K562 (cell line): ENCODE measurements around the gene PDE6D. TPM values are rescaled to one million over a fixed set of nuclear protein-coding genes. Genes with fewer than 3 reads are reported as not detected.
A peak's percentile ranks its signal among the peaks of the same experiment; 100 is the strongest.

ENCODE experiments used
- ETV6 ChIP-seq, 3 experiments: fragments of 150-350 bp in 1 of 3; sonication (generic) in 1 of 3; formaldehyde crosslinking in 1 of 3; IDR thresholded peaks; 2 replicates each; pipeline versions ENCODE4 v1.6.1 to v1.8.0; 2014 to 2022; ENCODE audit warnings: borderline replicate concordance in 2 of 3, low read depth in 2 of 3, antibody characterized with exemption in 1 of 3, low read length in 1 of 3, mild to moderate bottlenecking in 1 of 3, missing genetic modification reagents in 1 of 3
- FOXA3 ChIP-seq, 2 experiments: fragments of 450-650 bp in 1 of 2; sonication (generic) in 1 of 2; formaldehyde crosslinking; IDR thresholded peaks in 1 of 2; conservative IDR thresholded peaks in 1 of 2; 2 replicates each; pipeline versions ENCODE4 v1.4.0 to v1.8.0; 2020 to 2022; ENCODE audit warnings: mild to moderate bottlenecking in 2 of 2, missing genetic modification reagents in 1 of 2
- MCM3 ChIP-seq: fragments of 450-650 bp; IDR thresholded peaks from 2 replicates; pipeline ENCODE4 v1.6.1; 2016
- NCOA4 ChIP-seq: fragments of 450-650 bp; IDR thresholded peaks from 2 replicates; pipeline ENCODE4 v1.6.1; 2018; ENCODE audit warnings: mild to moderate bottlenecking; ENCODE audit not compliant: partially characterized antibody
- PYGO2 ChIP-seq: fragments of 450-650 bp; IDR thresholded peaks from 2 replicates; pipeline ENCODE4 v1.6.1; 2016; ENCODE audit warnings: mild to moderate bottlenecking, missing genetic modification characterization, moderate library complexity, missing compliant biosample characterization
- RAD21 ChIP-seq, 2 experiments: fragments of 250-450 bp in 1 of 2; fragments of 450-650 bp in 1 of 2; sonication (Bioruptor Pico) in 1 of 2; formaldehyde crosslinking in 1 of 2; IDR thresholded peaks in 1 of 2; conservative IDR thresholded peaks in 1 of 2; 2 replicates each; pipeline versions ENCODE4 v1.4.0 to v1.8.0; 2020 to 2022; ENCODE audit warnings: mild to moderate bottlenecking in 2 of 2, moderate library complexity in 1 of 2
- RBM17 ChIP-seq: fragments of 200-400 bp; formaldehyde crosslinking; IDR thresholded peaks from 2 replicates; pipeline ENCODE4 v1.6.1; 2017; ENCODE audit warnings: low read depth, mild to moderate bottlenecking, low read length, borderline replicate concordance
- RBM34 ChIP-seq: fragments of 200-400 bp; formaldehyde crosslinking; IDR thresholded peaks from 2 replicates; pipeline ENCODE4 v1.6.1; 2018; ENCODE audit warnings: low read length, borderline replicate concordance; ENCODE audit not compliant: insufficient read depth
- RNF2 ChIP-seq: sonication (generic); IDR thresholded peaks from 2 replicates; pipeline ENCODE4 v1.6.1; 2016
- SMAD1 ChIP-seq: fragments of 150-350 bp; IDR thresholded peaks from 2 replicates; pipeline ENCODE4 v1.6.1; 2014; ENCODE audit warnings: low read length, low read depth; ENCODE audit not compliant: partially characterized antibody
- TARDBP ChIP-seq: fragments of 450-650 bp; IDR thresholded peaks from 2 replicates; pipeline ENCODE4 v1.6.1; 2016
- THRAP3 ChIP-seq: fragments of 450-650 bp; IDR thresholded peaks from 2 replicates; pipeline ENCODE4 v1.6.1; 2016; ENCODE audit warnings: mild to moderate bottlenecking, inconsistent platforms, borderline replicate concordance
- ZKSCAN8 ChIP-seq: fragments of 200-800 bp; sonication (Bioruptor generic); IDR thresholded peaks from 2 replicates; pipeline ENCODE4 v1.6.1; 2016; ENCODE audit warnings: missing genetic modification characterization, missing compliant biosample characterization
- ZNF124 ChIP-seq: sonication (generic); formaldehyde crosslinking; IDR thresholded peaks from 2 replicates; pipeline ENCODE4 v1.8.1; 2022; ENCODE audit warnings: missing genetic modification reagents
- ZNF3 ChIP-seq: fragments of 250-450 bp; sonication (Bioruptor Pico); IDR thresholded peaks from 2 replicates; pipeline ENCODE4 v1.5.0; 2021; ENCODE audit warnings: mild to moderate bottlenecking, moderate library complexity
- ZNF445 ChIP-seq: fragments of 250-450 bp; sonication (Bioruptor Pico); IDR thresholded peaks from 2 replicates; pipeline ENCODE4 v1.4.0; 2020; ENCODE audit warnings: low read depth, mild to moderate bottlenecking, moderate library complexity
- ZNF79 ChIP-seq: fragments of 250-450 bp; sonication (Bioruptor Pico); IDR thresholded peaks from 2 replicates; pipeline ENCODE4 v1.4.0; 2020; ENCODE audit warnings: low read depth, mild to moderate bottlenecking, moderate library complexity
- polyA plus RNA-seq, 8 experiments: library from polyadenylated mRNA; depleted of rRNA in 4 of 8; stranded (reverse) in 5 of 8; unstranded in 3 of 8; fragments of >200 nt; fragmentation: Nextera tagmentation in 2 of 8; fragmentation: Illumina TruSeq in 1 of 8; extraction: Ambion mirVana in 2 of 8; extraction: Trizol in 1 of 8; gene quantifications; 2 replicates each; pipeline versions ENCODE4 v1.2.1 to v1.2.3, GENCODE V29; 2011 to 2014; ENCODE audit warnings: inconsistent platforms in 1 of 8, missing spikeins in 1 of 8
- total RNA-seq, 7 experiments: library from RNA; depleted of rRNA in 6 of 7; stranded (reverse); fragments of >200 nt in 6 of 7; fragmentation: Illumina TruSeq in 2 of 7; extraction: Trizol in 2 of 7; gene quantifications; 2 replicates each; pipeline versions ENCODE4 v1.2.1 to v1.2.3, GENCODE V29; 2011 to 2021; ENCODE audit warnings: low replicate concordance in 1 of 7
- TF ChIP-seq, protein P1 (sequence below): fragments of 250-450 bp; sonication (Bioruptor Pico); IDR thresholded peaks from 2 replicates; pipeline ENCODE4 v1.5.0; 2020; ENCODE audit warnings: mild to moderate bottlenecking, borderline replicate concordance
- TF ChIP-seq, protein P2 (sequence below): fragments of 200-800 bp; sonication (Bioruptor generic); IDR thresholded peaks from 2 replicates; pipeline ENCODE4 v1.6.1; 2017; ENCODE audit warnings: missing genetic modification characterization, missing compliant biosample characterization
- TF ChIP-seq, protein P3 (sequence below): sonication (generic); formaldehyde crosslinking; IDR thresholded peaks from 2 replicates; pipeline ENCODE4 v1.8.0; 2022; ENCODE audit warnings: mild to moderate bottlenecking, missing genetic modification reagents
- TF ChIP-seq, protein P4 (sequence below): sonication (generic); formaldehyde crosslinking; IDR thresholded peaks from 2 replicates; pipeline ENCODE4 v1.5.0; 2020; ENCODE audit warnings: missing genetic modification reagents

PDE6D gene
- total and polyA plus RNA-seq, 9 of the 15 experiments (the other 6 are each of a cell fraction or from before 2014, with no cell fraction given) = 0.65 to 11.6 (median 7.0) TPM

DNA sequence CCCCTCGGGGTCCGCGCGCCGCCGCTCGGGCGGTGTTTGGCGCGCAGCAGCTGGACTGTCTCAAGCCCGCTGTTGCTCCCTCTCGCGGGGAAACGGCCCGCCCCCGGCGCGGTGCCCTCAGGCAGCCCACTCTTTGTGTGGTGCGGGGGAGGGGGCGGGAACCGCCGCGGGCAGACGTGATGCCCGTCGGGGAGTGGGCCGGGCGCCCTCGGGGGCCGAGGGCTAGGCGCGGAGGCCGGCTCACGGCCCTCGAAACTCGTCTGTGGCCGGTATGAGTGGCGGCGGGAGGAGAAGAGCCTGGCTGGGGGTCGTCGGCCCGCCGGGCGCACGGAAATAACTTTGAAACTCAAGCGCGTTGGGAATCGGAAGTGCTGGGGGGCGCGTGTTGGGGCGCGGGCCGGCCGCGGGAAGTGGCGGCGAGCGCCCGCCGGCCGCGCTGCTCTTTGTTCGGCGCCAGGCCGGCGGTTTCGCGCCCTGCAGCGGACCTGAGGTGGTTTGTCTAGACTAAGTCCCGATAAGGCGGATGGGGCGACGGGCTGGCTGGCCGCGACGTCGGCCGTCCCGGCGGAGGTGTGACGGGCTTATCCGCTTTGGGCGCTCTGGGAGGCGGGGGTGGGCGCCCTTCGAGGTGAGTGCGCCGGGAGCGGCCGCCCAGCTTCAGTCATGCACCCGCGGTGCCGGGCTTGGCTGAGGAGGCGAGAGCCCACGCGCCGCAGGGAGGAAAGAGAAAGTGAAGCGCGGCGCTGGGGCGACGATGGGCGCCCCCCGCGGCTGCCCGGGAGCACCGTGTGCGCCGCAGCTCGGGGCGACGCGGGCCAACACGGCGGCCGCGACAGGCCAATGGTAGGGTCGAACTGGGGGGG is 72.1 kb downstream of the PDE6D start (continued):
- TF ChIP-seq ZNF79 (CRISPR knock-in tag) (no peak), RBM34 (no peak), ZNF3 (no peak), THRAP3 (no peak), RAD21 (CRISPR knock-in tag; conservative IDR thresholded peaks at IDR 0.05 in 1 of 2, IDR thresholded peaks at IDR 0.05 in 1 of 2) (no peak), PYGO2 (tag) (no peak), ZNF124 (no peak), ETV6 (IDR thresholded peaks at IDR 0.05; ENCODE audit: borderline replicate concordance in 1 of 2, low read depth in 2 of 2, low read length in 1 of 2) (no peak), ETV6 (CRISPR knock-in tag; IDR thresholded peaks at IDR 0.05; ENCODE audit: borderline replicate concordance) (no peak), SMAD1 (no peak), NCOA4 (no peak), ZKSCAN8 (no peak), MCM3 (no peak), FOXA3 (CRISPR knock-in tag; conservative IDR thresholded peaks at IDR 0.05 in 1 of 2, IDR thresholded peaks at IDR 0.05 in 1 of 2) (no peak), TARDBP (no peak), RNF2 (no peak), ZNF445 (no peak), RBM17 (no peak)
- TF ChIP-seq, protein P1, sequence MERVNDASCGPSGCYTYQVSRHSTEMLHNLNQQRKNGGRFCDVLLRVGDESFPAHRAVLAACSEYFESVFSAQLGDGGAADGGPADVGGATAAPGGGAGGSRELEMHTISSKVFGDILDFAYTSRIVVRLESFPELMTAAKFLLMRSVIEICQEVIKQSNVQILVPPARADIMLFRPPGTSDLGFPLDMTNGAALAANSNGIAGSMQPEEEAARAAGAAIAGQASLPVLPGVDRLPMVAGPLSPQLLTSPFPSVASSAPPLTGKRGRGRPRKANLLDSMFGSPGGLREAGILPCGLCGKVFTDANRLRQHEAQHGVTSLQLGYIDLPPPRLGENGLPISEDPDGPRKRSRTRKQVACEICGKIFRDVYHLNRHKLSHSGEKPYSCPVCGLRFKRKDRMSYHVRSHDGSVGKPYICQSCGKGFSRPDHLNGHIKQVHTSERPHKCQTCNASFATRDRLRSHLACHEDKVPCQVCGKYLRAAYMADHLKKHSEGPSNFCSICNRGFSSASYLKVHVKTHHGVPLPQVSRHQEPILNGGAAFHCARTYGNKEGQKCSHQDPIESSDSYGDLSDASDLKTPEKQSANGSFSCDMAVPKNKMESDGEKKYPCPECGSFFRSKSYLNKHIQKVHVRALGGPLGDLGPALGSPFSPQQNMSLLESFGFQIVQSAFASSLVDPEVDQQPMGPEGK (CRISPR knock-in tag) = no peak
- TF ChIP-seq, protein P2, sequence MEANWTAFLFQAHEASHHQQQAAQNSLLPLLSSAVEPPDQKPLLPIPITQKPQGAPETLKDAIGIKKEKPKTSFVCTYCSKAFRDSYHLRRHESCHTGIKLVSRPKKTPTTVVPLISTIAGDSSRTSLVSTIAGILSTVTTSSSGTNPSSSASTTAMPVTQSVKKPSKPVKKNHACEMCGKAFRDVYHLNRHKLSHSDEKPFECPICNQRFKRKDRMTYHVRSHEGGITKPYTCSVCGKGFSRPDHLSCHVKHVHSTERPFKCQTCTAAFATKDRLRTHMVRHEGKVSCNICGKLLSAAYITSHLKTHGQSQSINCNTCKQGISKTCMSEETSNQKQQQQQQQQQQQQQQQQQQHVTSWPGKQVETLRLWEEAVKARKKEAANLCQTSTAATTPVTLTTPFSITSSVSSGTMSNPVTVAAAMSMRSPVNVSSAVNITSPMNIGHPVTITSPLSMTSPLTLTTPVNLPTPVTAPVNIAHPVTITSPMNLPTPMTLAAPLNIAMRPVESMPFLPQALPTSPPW (CRISPR knock-in tag) = peak; percentile 28; the same call in 1 of the 2 replicates
- TF ChIP-seq, protein P3, sequence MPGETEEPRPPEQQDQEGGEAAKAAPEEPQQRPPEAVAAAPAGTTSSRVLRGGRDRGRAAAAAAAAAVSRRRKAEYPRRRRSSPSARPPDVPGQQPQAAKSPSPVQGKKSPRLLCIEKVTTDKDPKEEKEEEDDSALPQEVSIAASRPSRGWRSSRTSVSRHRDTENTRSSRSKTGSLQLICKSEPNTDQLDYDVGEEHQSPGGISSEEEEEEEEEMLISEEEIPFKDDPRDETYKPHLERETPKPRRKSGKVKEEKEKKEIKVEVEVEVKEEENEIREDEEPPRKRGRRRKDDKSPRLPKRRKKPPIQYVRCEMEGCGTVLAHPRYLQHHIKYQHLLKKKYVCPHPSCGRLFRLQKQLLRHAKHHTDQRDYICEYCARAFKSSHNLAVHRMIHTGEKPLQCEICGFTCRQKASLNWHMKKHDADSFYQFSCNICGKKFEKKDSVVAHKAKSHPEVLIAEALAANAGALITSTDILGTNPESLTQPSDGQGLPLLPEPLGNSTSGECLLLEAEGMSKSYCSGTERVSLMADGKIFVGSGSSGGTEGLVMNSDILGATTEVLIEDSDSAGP = no peak
- TF ChIP-seq, protein P4, sequence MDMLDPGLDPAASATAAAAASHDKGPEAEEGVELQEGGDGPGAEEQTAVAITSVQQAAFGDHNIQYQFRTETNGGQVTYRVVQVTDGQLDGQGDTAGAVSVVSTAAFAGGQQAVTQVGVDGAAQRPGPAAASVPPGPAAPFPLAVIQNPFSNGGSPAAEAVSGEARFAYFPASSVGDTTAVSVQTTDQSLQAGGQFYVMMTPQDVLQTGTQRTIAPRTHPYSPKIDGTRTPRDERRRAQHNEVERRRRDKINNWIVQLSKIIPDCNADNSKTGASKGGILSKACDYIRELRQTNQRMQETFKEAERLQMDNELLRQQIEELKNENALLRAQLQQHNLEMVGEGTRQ (CRISPR knock-in tag) = no peak
